Heart left ventricle (tissue), 16 donors: Measurements from ENCODE around the gene NKTR. TPM values are rescaled to one million over a fixed set of nuclear protein-coding genes. Genes with fewer than 3 reads are reported as not detected.
"Not testable (repeated sequence)": the region's sequence is repeated elsewhere in the genome, so short reads cannot be mapped to it uniquely, and the experiment has no call there.

ENCODE experiments used
- ATAC-seq, 4 donors: fragments of 200-7000 bp; cut with Tn5 transposase; one replicate each; pipeline ENCODE4 v1.9.1; 2020 to 2022; ENCODE audit warnings: moderate library complexity in 4 of 4, mild to moderate bottlenecking in 3 of 4, moderate number of reproducible peaks in 1 of 4
- DNase-seq, 5 donors: peaks; one replicate each; pipeline ENCODE4 v3.0.0-alpha.2; 2020
- H3K27ac ChIP-seq, 12 donors: fragments of 200-600 bp; sonication (generic) in 4 of 12; one replicate each; pipeline versions ENCODE4 v1.5.0 to v1.8.0; 2016 to 2022; ENCODE audit warnings: mild to moderate bottlenecking in 2 of 12
- H3K27me3 ChIP-seq, 9 donors: fragments of 200-600 bp; sonication (generic) in 2 of 9; one replicate each; pipeline versions ENCODE4 v1.5.1 to v1.8.0; 2016 to 2022; ENCODE audit warnings: mild to moderate bottlenecking in 3 of 9
- H3K36me3 ChIP-seq, 9 donors: fragments of 200-600 bp; sonication (generic) in 2 of 9; one replicate each; pipeline versions ENCODE4 v1.5.0 to v1.8.0; 2018 to 2022; ENCODE audit warnings: mild to moderate bottlenecking in 2 of 9
- H3K4me1 ChIP-seq, 12 donors: fragments of 200-600 bp; sonication (generic) in 4 of 12; one replicate each; pipeline versions ENCODE4 v1.5.0 to v1.8.0; 2016 to 2022; ENCODE audit warnings: mild to moderate bottlenecking in 3 of 12
- H3K4me3 ChIP-seq, 12 donors: fragments of 200-600 bp; sonication (generic) in 4 of 12; one replicate each; pipeline versions ENCODE4 v1.5.0 to v1.8.0; 2017 to 2022; ENCODE audit warnings: mild to moderate bottlenecking in 9 of 12, moderate library complexity in 4 of 12
- H3K9me3 ChIP-seq, 12 donors: fragments of 200-600 bp; sonication (generic) in 4 of 12; one replicate each; pipeline versions ENCODE4 v1.5.0 to v1.8.0; 2016 to 2022; ENCODE audit warnings: mild to moderate bottlenecking in 1 of 12
- CTCF ChIP-seq, 12 donors: fragments of 200-600 bp; sonication (generic) in 4 of 12; IDR thresholded peaks; one replicate each; pipeline versions ENCODE4 v1.5.0 to v1.8.0; 2018 to 2022; ENCODE audit warnings: antibody characterized with exemption in 12 of 12, mild to moderate bottlenecking in 5 of 12
- POLR2A ChIP-seq, 2 donors: fragments of 450-650 bp; IDR thresholded peaks; one replicate each; pipeline ENCODE4 v1.6.1; 2017; ENCODE audit warnings: antibody characterized with exemption in 2 of 2, mild to moderate bottlenecking in 2 of 2, moderate library complexity in 2 of 2
- WGBS, 4 donors: extraction: QIAGEN DNeasy Blood & Tissue Kit in 2 of 4; methylation state at CpG; one replicate each; pipeline versions ENCODE4 v1.1.5 to v1.1.7; 2013 to 2018; 5-methylcytosine and 5-hydroxymethylcytosine counted together
- intact Hi-C, 10 donors: fragments of 100-400 bp; cut with DNase I; formaldehyde crosslinking; loops; one replicate each; pipeline versions ENCODE4 v1.11.1 to v1.14.2; 2022
- long read RNA-seq, 3 donors: library from polyadenylated mRNA; unstranded; transcript quantifications; one replicate each; pipeline ENCODE4 v2.0.0, GENCODE V29; 2020 to 2021
- polyA plus RNA-seq, 2 donors: library from polyadenylated mRNA; stranded (reverse); fragments of 200-250 nt; gene quantifications; one replicate each; pipeline ENCODE4 v1.2.3, GENCODE V29; 2013
- total RNA-seq, 9 donors: library from RNA; depleted of rRNA in 2 of 9; stranded (reverse); fragments of >200 nt in 2 of 9; fragmentation: NEBNext Ultra II Directional in 3 of 9; extraction: Animal tissue kit (Norgen Biotek cat#: 25700) in 3 of 9; gene quantifications; one replicate each; pipeline versions ENCODE4 v1.1.0 to v1.2.4, GENCODE V29; 2016 to 2023
- donor health status: ischemic (EF 13 %, LVEDD 7.1; RV severe dilation, severe dysfunction).
- donor health status: healthy with polysubstance abuse.
- donor health status: DM: no; HTN: yes; CAD: no.
- donor health status: DM: no; HTN: no; CAD: no.
- donor health status: ischemic (EF 25% LVEDD 6.9; RV normal size, moderate dysfunction).
- donor health status: ischemic (EF 25% LVEDD 5.7; RV mildly dilated, moderate dysfunction).
- donor health status: healthy.
- donor health status: DM: yes; HTN: yes; CAD: no.
- donor health status: ischemic (EF 35%, LVEDD 5.7; RV mildly dilated, moderate dysfunction).
- donor health status: nonischemic (EF 11% LVEDD 7.7; RV severe dilation, severe dysfunction).
- donor health status: DM: yes; HTN: yes; CAD: no.
- donor health status: PGD.
- donor health status: ischemic (EF 29% LVEDD 5.4; RV normal size, mild dysfunction).
- donor health status: nonischemic (EF 23%, LVEDD 6.1; RV moderate dilation, normal function).

NKTR gene
- total RNA-seq, result 10 to 100 TPM; 14.6 to 40.6 (median 20.9) TPM
- polyA plus RNA-seq, result 10 to 100 TPM; 10.7 to 31.3 TPM
- long read RNA-seq, donor 1, partial matches to known transcripts, result 13 of 19 reads
- long read RNA-seq, donor 1, other reads (novel, unspliced or antisense), result 6 of 19 reads
- long read RNA-seq, donor 2, partial matches to known transcripts, result 27 of 45 reads
- long read RNA-seq, donor 2, other reads (novel, unspliced or antisense), result 15 of 45 reads
- long read RNA-seq, donor 3, partial matches to known transcripts, result 10 of 14 reads
- long read RNA-seq, donor 3, other reads (novel, unspliced or antisense), result 4 of 14 reads

DNA sequence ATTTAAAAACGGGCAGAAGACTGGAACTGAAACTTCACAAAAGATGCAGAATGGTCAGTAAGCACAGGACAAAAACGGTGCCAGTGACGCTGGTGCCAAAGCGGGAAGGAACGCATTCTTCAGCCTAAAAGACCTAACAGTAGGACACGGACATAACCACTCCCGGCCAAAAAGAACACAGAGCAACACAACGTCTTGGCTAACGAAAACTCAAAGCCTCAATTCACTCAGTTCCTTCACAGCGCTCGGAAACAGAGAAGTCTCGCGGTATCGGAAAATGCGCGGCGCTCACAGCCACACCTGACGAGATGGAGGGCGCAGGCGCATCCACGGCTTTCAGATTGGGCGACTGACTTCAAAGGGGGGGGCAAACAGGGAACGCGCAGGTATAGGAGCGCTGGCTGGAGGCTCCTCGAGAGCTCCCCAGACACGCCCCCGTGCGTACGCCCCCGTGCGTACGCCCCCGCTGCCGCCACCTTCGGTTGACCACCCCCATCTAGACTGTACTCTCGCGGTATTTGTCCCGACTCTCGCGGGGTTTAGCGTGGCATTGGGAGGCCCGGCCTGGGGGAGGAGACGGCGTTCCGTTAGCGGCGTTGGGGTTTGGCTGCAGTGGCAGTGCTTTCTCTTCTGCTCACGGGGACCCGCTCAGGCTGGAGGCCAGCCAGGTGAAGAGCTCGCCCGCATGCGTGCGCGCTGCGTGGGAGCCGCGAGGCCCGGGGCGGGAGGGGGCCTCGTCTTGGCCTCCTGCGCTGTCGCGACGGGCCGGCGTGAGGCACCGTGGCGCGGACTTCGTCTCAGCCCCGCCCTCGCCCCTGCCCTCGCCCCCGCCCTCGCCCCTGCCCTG, at the start of gene NKTR:
TSS of gene NKTR (plus strand) at position 576 of the 847 bp plus-strand sequence. CDS start 321 bp downstream, outside the sequence.
- intact Hi-C loops, result loop anchor here in 8 of 10 donors (1.0 to 10.0 kb wide), 4 partner anchors 10 to 144 kb away; partner anchors contain the start of genes ZBTB47 (in 7 of the 8) and SS18L2 (in 1 of the 8)

DNA sequence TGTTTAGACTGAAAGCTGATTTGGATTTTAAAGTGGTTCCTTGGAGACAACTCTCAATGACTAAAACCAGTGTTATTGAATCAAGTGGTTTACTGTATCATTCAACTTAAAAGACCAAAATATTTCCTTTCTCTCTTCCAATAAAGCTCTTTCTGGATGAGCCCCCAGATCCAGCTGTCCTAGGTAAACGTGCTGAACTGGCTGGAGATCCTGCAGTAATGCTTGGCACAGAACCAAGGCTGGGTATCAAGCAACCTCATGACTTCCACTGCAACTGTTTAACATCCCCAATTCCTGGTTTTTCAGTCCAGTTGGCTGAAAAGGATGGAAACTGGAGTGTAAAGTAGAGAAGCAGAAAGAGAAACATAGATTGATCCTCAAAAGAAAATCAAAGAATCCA, 47.7 kb upstream of the NKTR start:
- Histone ChIP-seq H3K4me3 (no peak overlapping the region), H3K9me3 (no peaks in the 10 kb centered on the region), H3K27me3 (no peaks in the 10 kb centered on the region), H3K4me1 (peaks cover 0 to 7% (median 0%) of the 10 kb centered on the region in 12 donors), H3K27ac (no peak overlapping the region), H3K36me3 (peaks cover 0 to 94% (median 73%) of the 10 kb centered on the region in 9 donors)
- intact Hi-C loops, result no loop called here
- no peak for DNase-seq
- TF ChIP-seq CTCF (IDR thresholded peaks at IDR 0.05), result no peak
- no peak for TF ChIP-seq POLR2A (IDR thresholded peaks at IDR 0.05)
- WGBS, 4 donors, result 11 to 26% (median 18%) methylated on average over 1 of the region's 1 CpG
- no peak for ATAC-seq

More for the DNA sequence above, at the start of gene NKTR:
- Histone ChIP-seq H3K4me1 (peaks cover 0 to 36% (median 25%) of the 10 kb centered on the region in 12 donors), H3K9me3 (peaks cover 0 to 13% (median 2%) of the 10 kb centered on the region in 12 donors), H3K27ac (peak within 1 kb of the TSS; percentile 95 to 100 (median 98)), H3K4me3 (peak within 1 kb of the TSS; percentile 74 to 97 (median 88)), H3K27me3 (no peaks in the 10 kb centered on the region), H3K36me3 (peaks cover 0 to 23% (median 6%) of the 10 kb centered on the region in 9 donors)
- TF ChIP-seq CTCF (IDR thresholded peaks at IDR 0.05), result peak in 4 of 12 donors; percentile 12 to 35 (median 14)
- peak in 1 of 2 donors; percentile 90 for TF ChIP-seq POLR2A (IDR thresholded peaks at IDR 0.05)
- ATAC-seq (peak; percentile 94 to 96 (median 95)), DNase-seq (peak; percentile 96 to 98 (median 97))
- 0 to 1% (median 1%) methylated on average over 28 to 76 of the region's 76 CpGs for WGBS, 4 donors

DNA sequence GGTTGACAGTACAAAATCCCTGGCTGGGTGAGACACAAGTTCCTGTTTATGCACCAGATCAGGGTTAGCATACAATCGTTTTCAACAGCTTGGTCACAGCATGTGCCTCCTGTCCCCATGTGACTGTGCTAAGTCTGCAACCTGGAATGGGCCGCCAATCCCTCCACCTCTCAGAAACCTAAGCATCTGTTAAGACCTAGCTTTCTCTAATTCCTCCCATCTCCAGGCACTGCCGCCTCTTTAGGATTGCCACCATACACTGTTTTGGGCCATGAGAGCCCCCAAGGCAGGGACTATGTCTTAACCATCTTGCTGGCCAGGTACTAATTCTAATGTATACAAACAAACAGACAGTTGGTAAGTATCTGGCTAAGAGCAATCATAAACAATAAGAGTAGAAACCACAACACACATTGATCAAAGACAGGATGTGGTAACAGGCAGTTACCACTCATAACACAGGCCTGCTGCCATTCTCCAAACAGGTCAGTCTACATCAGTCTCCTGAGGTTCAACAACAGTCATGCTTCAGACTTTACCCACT, 44.3 kb upstream of the NKTR start:
- 66 to 81% (median 70%) methylated on average over 3 of the region's 3 CpGs for WGBS, 4 donors
- Histone ChIP-seq H3K9me3 (no peaks in the 10 kb centered on the region), H3K4me1 (peaks cover 0 to 3% (median 0%) of the 10 kb centered on the region in 12 donors), H3K27ac (peak overlapping the region in 1 of 12 donors; percentile 38), H3K4me3 (no peak overlapping the region), H3K27me3 (no peaks in the 10 kb centered on the region), H3K36me3 (peaks cover 0 to 100% (median 98%) of the 10 kb centered on the region in 9 donors)
- intact Hi-C loops, result no loop called here
- ATAC-seq (no peak), DNase-seq (no peak)
- TF ChIP-seq CTCF (IDR thresholded peaks at IDR 0.05), result no peak
- no peak for TF ChIP-seq POLR2A (IDR thresholded peaks at IDR 0.05)

- H3K4me3 ChIP-seq, intact Hi-C loops, H3K4me1 ChIP-seq, ATAC-seq, H3K9me3 ChIP-seq, H3K27me3 ChIP-seq, DNase-seq, H3K27ac ChIP-seq: not testable (repeated sequence)
- WGBS, 4 donors, result 97 to 98% (median 98%) methylated on average over 6 of the region's 6 CpGs
- peaks cover 0 to 100% (median 98%) of the 10 kb centered on the region in 9 donors for H3K36me3 ChIP-seq
Measured at GRCh38 chr3:42556817-42557216, 43.7 kb upstream of the NKTR start.
